ENCODE data around the gene TANC1. TPM values are rescaled to one million over a fixed set of nuclear protein-coding genes. Genes with fewer than 3 reads are reported as not detected.

TANC1 gene
- total and polyA plus RNA-seq, 11 donors, result 26.6 to 91.1 (median 68.8) TPM

DNA sequence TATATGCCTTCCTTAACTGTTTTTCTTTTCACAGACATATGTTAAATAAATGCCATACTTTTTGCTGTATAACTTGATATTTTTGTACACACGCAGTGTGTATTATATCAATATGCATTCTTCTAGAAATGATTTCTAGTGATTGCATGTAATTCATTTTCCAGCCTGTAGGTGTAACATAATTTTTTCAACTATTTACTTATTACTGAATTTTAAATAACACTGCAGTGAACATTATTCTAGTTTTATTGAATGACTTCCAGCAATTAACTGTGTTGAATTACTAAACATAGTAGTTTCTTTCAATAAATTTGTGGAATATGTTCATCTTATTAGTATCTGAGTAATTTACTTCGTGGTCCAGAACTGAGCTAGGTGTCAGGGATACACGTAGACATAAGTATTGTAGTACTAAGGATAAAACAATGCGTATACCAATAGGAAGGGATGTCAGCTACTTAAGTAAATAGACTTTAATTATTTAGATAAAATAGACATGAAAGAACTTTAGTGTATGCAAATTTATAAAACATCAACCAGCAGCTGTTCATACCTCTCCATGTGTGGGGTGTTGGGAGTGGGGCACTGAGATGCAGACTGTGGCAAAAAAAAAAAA, 28.0 kb downstream of the TANC1 start:
- ATAC-seq (no peak), DNase-seq (no peak)
- WGBS, 4 donors, result 92 to 93% (median 92%) methylated on average over 4 of the region's 4 CpGs
- Histone ChIP-seq H3K36me3 (peaks cover 0 to 8% (median under 1%) of the 10 kb centered on the region in 9 donors), H3K27ac (peak overlapping the region in 3 of 12 donors; percentile 32 to 68 (median 49)), H3K4me3 (no peak overlapping the region), H3K9me3 (no peaks in the 10 kb centered on the region), H3K4me1 (peaks cover 0 to 83% (median 57%) of the 10 kb centered on the region in 12 donors), H3K27me3 (no peaks in the 10 kb centered on the region)
- intact Hi-C loops (cut with DNase I), result no loop called here
- TF ChIP-seq, protein P1, sequence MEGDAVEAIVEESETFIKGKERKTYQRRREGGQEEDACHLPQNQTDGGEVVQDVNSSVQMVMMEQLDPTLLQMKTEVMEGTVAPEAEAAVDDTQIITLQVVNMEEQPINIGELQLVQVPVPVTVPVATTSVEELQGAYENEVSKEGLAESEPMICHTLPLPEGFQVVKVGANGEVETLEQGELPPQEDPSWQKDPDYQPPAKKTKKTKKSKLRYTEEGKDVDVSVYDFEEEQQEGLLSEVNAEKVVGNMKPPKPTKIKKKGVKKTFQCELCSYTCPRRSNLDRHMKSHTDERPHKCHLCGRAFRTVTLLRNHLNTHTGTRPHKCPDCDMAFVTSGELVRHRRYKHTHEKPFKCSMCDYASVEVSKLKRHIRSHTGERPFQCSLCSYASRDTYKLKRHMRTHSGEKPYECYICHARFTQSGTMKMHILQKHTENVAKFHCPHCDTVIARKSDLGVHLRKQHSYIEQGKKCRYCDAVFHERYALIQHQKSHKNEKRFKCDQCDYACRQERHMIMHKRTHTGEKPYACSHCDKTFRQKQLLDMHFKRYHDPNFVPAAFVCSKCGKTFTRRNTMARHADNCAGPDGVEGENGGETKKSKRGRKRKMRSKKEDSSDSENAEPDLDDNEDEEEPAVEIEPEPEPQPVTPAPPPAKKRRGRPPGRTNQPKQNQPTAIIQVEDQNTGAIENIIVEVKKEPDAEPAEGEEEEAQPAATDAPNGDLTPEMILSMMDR (IDR thresholded peaks at IDR 0.05), result peak in 10 of 12 donors; percentile 9 to 71 (median 36)
- no peak for TF ChIP-seq POLR2A (IDR thresholded peaks at IDR 0.05)

DNA sequence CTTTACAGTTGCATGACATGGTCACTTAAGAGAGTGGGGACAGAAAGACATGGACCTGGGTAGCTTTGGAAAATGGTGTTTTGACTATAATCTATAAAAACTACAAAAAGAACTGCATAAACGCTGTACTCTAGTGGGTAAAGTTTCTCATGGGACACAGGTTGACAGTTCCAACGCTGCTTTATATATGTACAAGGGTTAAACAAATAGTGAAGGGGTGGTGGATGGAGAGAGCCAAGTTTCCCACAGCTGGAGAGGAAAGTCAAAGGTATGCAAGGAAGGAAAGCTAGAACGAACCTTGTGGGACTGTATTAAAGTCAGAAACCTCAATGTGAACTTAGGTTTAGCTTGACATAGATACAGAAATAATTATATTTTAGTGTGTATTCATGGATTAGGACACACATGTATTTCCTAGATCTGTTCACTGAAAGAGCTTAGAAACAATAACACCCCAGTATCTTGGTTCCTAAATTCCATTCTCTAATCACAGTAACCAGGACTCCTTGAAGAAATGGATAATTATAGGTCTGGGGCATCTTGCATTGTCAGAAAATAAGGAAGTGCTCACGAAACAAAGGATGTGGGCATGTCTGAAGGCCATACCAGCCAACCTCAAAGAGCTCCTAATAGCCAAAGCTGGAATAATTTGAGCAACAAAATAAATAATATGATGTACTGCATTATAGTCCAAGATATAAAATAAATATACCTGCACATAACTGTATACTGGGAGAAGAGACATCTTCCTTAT, 28.8 kb downstream of the TANC1 start:
- intact Hi-C loops (cut with DNase I), result no loop called here
- TF ChIP-seq, protein P1 (IDR thresholded peaks at IDR 0.05), result no peak
- TF ChIP-seq POLR2A (IDR thresholded peaks at IDR 0.05), result no peak
- ATAC-seq (no peak), DNase-seq (no peak)
- Histone ChIP-seq H3K4me1 (peaks cover 0 to 89% (median 57%) of the 10 kb centered on the region in 12 donors), H3K4me3 (no peak overlapping the region), H3K9me3 (no peaks in the 10 kb centered on the region), H3K36me3 (peaks cover 0 to 11% (median 6%) of the 10 kb centered on the region in 9 donors), H3K27ac (peak overlapping the region in 1 of 12 donors; percentile 7), H3K27me3 (no peaks in the 10 kb centered on the region)
- 41 to 48% (median 45%) methylated on average over 4 of the region's 4 CpGs for WGBS, 4 donors

DNA sequence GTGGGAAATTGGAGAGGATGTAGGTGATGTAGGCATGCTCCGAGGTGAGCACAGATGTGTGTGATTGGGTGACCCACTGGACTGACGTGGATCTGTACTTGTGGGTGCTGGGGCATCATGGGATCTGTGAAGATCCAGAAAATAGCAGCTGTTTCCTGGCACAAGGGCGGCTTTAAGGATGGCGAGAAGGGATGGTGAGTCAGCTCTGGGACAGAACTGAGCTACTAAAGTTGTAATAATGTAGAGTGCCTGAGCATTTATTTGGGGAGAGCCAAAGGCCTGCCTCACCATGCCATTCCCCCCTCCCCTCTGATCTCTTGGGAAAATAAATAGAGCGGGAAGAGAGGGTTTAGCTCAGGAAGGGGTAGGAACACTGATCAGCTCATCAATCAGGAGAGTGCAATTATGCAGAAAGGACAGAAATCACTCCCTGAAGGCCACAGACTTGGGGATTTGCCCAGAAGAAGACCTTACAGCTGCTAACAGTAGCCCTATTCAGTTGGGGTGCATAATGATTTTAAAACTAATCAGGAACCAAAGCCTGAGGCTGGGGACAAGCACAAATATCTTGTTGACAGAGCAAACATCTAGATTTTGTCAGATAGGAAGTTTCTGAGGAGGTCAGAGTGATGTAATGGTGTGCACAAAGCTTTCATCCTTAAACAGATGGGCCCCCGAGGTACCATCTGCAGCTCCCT, 30.3 kb downstream of the TANC1 start:
- Histone ChIP-seq H3K4me3 (no peak overlapping the region), H3K4me1 (peaks cover 0 to 89% (median 60%) of the 10 kb centered on the region in 12 donors), H3K36me3 (peaks cover 0 to 25% (median 11%) of the 10 kb centered on the region in 9 donors), H3K27me3 (no peaks in the 10 kb centered on the region), H3K27ac (peak overlapping the region in 6 of 12 donors; percentile 30 to 70 (median 33)), H3K9me3 (no peaks in the 10 kb centered on the region)
- WGBS, 4 donors, result 44 to 66% (median 57%) methylated on average over 6 of the region's 6 CpGs
- no peak for TF ChIP-seq POLR2A (IDR thresholded peaks at IDR 0.05)
- TF ChIP-seq, protein P1 (IDR thresholded peaks at IDR 0.05), result no peak
- intact Hi-C loops (cut with DNase I), result no loop called here
- peak in 3 of 4 donors; percentile 11 to 56 (median 27) for ATAC-seq
- DNase-seq, result no peak

DNA sequence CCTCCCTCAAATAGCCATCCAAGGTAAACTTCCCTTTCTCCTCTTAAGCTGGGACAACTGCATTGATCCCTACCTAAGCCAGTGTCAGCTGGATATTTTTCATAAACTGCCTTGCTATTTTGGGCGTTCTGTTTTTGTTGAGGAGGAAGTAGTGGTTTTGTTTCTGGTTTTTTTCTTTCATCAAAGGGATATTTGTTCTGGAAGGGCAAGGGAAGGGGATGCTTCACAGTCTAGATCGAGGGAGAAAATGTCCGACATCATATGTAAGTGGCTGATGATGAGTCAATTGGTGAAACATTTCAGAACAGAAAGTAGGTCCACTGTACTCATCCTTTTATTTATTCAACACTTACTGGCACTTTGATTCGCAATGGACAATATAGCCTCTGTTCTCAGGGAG, 31.0 kb downstream of the TANC1 start:
- no peaks in the 10 kb centered on the region for H3K27me3 ChIP-seq
- H3K9me3 ChIP-seq, result no peaks in the 10 kb centered on the region
- ATAC-seq (no peak), DNase-seq (no peak)
- 37 to 43% (median 42%) methylated on average over 4 of the region's 4 CpGs for WGBS, 4 donors
- H3K36me3 ChIP-seq, result peaks cover 0 to 29% (median 11%) of the 10 kb centered on the region in 9 donors
- intact Hi-C loops (cut with DNase I), result no loop called here
- TF ChIP-seq, protein P1 (IDR thresholded peaks at IDR 0.05), result no peak
- no peak for TF ChIP-seq POLR2A (IDR thresholded peaks at IDR 0.05)
- H3K27ac ChIP-seq, result peak overlapping the region in 7 of 12 donors; percentile 2 to 70 (median 33)
- no peak overlapping the region for H3K4me3 ChIP-seq
- peaks cover 0 to 81% (median 54%) of the 10 kb centered on the region in 12 donors for H3K4me1 ChIP-seq
